ENCODE results near the gene METRN.

METRN gene

DNA sequence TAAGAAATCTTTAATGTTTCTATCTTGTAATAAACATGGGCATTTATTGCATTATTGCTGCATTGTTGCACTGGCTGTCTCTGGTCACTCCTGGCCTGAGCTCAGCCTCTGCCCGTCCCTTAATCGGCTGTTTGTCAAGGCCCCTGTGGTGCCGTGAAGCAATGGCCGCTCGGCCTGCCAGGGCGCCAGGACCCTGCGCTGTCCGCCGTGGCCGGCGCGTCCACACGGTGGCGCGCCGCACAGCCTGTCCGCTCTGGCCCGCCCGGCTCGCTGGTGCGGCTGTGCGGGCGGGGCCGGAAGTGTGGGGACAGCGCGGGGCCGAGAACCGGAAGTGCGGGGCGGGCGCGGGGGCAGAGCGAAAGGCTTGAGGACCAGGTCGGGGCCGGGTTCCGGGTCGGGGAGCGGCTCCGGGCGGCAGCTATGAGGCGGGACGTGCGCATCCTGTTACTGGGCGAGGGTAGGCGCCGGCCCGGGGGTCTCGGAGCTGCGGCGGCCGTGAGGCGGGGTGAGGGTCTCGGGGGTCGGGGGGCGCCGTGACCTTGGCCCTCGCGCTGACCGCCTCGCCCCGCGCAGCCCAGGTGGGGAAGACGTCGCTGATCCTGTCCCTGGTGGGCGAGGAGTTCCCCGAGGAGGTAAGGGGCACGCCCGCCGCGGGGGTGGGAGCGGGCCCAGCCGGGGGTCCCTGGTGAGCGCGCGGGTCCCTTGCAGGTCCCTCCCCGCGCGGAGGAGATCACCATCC lies 47.0 kb upstream of the METRN start, which contains the start of gene RHOT2:
TSS of gene RHOT2 (plus strand) at position 353 of the 739 bp plus-strand sequence. CDS start at position 421, 68 bp downstream.
- H3K36me3 ChIP-seq (ENCODE audit: insufficient read depth, low read length), result no peaks in the 10 kb centered on the region
- peak within 1 kb of the TSS; percentile 67 for H3K4me2 ChIP-seq (ENCODE audit: low read depth, low read length, poor library complexity, severe bottlenecking)
- H2AFZ ChIP-seq (ENCODE audit: low read length), result peak within 1 kb of the TSS; percentile 72; the same call in 1 of the 2 replicates
- no peaks in the 10 kb centered on the region for H3K27me3 ChIP-seq (ENCODE audit: insufficient read depth, low read length, poor library complexity, severe bottlenecking)
- H3K9me2 ChIP-seq (replicated peaks; ENCODE audit: low read depth, low read length), result no peaks in the 10 kb centered on the region
- peaks cover 17% of the 10 kb centered on the region; the same call in 1 of the 2 replicates for H3K79me2 ChIP-seq (ENCODE audit: insufficient read depth, low read length)
- peak within 1 kb of the TSS; percentile 80 for H3K4me3 ChIP-seq (ENCODE audit: low read length, poor library complexity, severe bottlenecking)
- no peaks in the 10 kb centered on the region for H4K20me1 ChIP-seq (ENCODE audit: insufficient read depth, low read length, poor library complexity, severe bottlenecking)
- TF ChIP-seq EZH2phosphoT487 (IDR thresholded peaks at IDR 0.05; ENCODE audit: borderline replicate concordance), result no peak
- TF ChIP-seq, protein P1, sequence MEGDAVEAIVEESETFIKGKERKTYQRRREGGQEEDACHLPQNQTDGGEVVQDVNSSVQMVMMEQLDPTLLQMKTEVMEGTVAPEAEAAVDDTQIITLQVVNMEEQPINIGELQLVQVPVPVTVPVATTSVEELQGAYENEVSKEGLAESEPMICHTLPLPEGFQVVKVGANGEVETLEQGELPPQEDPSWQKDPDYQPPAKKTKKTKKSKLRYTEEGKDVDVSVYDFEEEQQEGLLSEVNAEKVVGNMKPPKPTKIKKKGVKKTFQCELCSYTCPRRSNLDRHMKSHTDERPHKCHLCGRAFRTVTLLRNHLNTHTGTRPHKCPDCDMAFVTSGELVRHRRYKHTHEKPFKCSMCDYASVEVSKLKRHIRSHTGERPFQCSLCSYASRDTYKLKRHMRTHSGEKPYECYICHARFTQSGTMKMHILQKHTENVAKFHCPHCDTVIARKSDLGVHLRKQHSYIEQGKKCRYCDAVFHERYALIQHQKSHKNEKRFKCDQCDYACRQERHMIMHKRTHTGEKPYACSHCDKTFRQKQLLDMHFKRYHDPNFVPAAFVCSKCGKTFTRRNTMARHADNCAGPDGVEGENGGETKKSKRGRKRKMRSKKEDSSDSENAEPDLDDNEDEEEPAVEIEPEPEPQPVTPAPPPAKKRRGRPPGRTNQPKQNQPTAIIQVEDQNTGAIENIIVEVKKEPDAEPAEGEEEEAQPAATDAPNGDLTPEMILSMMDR (conservative IDR thresholded peaks at IDR 0.05; ENCODE audit: low read length), result peak; percentile 60
- peaks cover 5% of the 10 kb centered on the region for H3K4me1 ChIP-seq (ENCODE audit: insufficient read depth, low read length, poor library complexity, severe bottlenecking)
- H3K9me3 ChIP-seq (ENCODE audit: insufficient read depth, low read depth, low read length), result no peaks in the 10 kb centered on the region
- peak within 1 kb of the TSS; percentile 90 for H3K9ac ChIP-seq (ENCODE audit: low read depth, low read length, poor library complexity, severe bottlenecking)
- H3F3A ChIP-seq (ENCODE audit: low read depth), result no peaks in the 10 kb centered on the region

DNA sequence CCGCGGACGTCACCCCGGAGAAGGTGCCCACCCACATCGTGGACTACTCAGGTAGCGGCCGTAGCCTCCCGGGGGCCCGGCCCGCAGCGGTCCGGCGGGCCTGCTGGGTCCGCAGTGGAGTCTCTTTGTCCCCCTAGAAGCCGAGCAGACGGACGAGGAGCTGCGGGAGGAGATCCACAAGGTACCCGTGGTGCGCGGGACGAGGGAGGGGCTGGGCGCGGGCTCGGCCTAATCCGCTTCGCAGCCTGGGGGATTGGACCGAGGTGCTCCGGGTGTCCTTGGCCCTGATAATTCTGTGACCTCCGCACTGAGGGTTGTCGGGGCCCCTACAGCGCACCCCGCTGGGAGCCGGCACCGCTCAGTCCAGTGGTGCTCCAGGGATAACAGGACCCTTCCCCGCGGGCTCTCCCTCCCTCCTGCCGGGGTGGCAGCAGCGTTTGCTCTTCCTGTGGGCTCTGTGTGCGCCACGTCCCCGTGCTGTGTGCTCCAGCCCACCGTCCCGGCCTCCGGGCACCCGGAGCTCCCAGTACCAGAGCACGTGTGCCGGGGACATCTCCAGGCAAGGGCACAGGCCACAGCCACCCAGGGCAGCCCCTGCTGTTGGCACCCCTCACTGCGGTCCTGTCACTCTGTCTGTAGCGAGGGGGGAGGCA lies 46.3 kb upstream of the METRN start:
- Histone ChIP-seq H3K36me3 (ENCODE audit: insufficient read depth, low read length) (no peaks in the 10 kb centered on the region), H3K9ac (ENCODE audit: low read depth, low read length, poor library complexity, severe bottlenecking) (peak overlapping the region; percentile 90), H3F3A (ENCODE audit: low read depth) (no peaks in the 10 kb centered on the region), H3K27me3 (ENCODE audit: insufficient read depth, low read length, poor library complexity, severe bottlenecking) (no peaks in the 10 kb centered on the region), H3K4me1 (ENCODE audit: insufficient read depth, low read length, poor library complexity, severe bottlenecking) (peaks cover 5% of the 10 kb centered on the region), H4K20me1 (ENCODE audit: insufficient read depth, low read length, poor library complexity, severe bottlenecking) (no peaks in the 10 kb centered on the region), H3K4me3 (ENCODE audit: low read length, poor library complexity, severe bottlenecking) (peak overlapping the region; percentile 80), H3K79me2 (ENCODE audit: insufficient read depth, low read length) (peaks cover 17% of the 10 kb centered on the region; the same call in 1 of the 2 replicates), H3K9me3 (ENCODE audit: insufficient read depth, low read depth, low read length) (no peaks in the 10 kb centered on the region), H2AFZ (ENCODE audit: low read length) (0 out of 2 replicates have a peak overlapping the region, but pooled peaks have one; percentile 45), H3K9me2 (replicated peaks; ENCODE audit: low read depth, low read length) (no peaks in the 10 kb centered on the region), H3K4me2 (ENCODE audit: low read depth, low read length, poor library complexity, severe bottlenecking) (peak overlapping the region; percentile 67)
- TF ChIP-seq, protein P1 (conservative IDR thresholded peaks at IDR 0.05; ENCODE audit: low read length), result no peak
- TF ChIP-seq EZH2phosphoT487 (IDR thresholded peaks at IDR 0.05; ENCODE audit: borderline replicate concordance), result no peak

DNA sequence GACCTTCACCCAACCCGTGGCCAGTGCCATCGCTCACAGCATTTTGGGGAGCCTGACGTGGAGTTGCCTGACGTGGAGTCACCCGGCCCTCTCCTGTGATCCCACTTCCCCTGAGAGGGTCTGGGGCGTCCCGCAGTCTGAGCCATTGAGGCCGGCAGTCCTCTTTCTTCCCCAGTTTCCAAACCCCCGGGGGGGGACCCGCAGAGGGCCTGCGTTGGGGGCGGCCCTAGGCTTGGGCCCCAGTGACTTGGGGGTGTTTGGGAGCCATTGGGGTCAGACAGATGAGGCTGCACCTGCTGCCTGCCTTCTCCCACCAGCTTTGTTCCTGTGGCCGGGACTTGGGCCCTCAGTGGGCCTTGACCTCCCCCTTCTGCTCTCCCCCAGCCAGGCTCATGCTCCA lies 45.3 kb upstream of the METRN start:
- Histone ChIP-seq H3K79me2 (ENCODE audit: insufficient read depth, low read length) (peaks cover 17% of the 10 kb centered on the region; the same call in 1 of the 2 replicates), H3K36me3 (ENCODE audit: insufficient read depth, low read length) (no peaks in the 10 kb centered on the region), H3K4me3 (ENCODE audit: low read length, poor library complexity, severe bottlenecking) (no peak overlapping the region), H3K4me1 (ENCODE audit: insufficient read depth, low read length, poor library complexity, severe bottlenecking) (peaks cover 5% of the 10 kb centered on the region), H4K20me1 (ENCODE audit: insufficient read depth, low read length, poor library complexity, severe bottlenecking) (no peaks in the 10 kb centered on the region), H3F3A (ENCODE audit: low read depth) (no peaks in the 10 kb centered on the region), H3K9me2 (replicated peaks; ENCODE audit: low read depth, low read length) (no peaks in the 10 kb centered on the region), H3K27me3 (ENCODE audit: insufficient read depth, low read length, poor library complexity, severe bottlenecking) (no peaks in the 10 kb centered on the region), H3K4me2 (ENCODE audit: low read depth, low read length, poor library complexity, severe bottlenecking) (peak overlapping the region; percentile 67), H3K9me3 (ENCODE audit: insufficient read depth, low read depth, low read length) (no peaks in the 10 kb centered on the region), H3K9ac (ENCODE audit: low read depth, low read length, poor library complexity, severe bottlenecking) (no peak overlapping the region), H2AFZ (ENCODE audit: low read length) (no peak overlapping the region)
- TF ChIP-seq EZH2phosphoT487 (IDR thresholded peaks at IDR 0.05; ENCODE audit: borderline replicate concordance), result no peak
- TF ChIP-seq, protein P1 (conservative IDR thresholded peaks at IDR 0.05; ENCODE audit: low read length), result no peak

Measured in Loucy (cell line).